HG02798 (cell line): ENCODE measurements around the gene TSPAN9.

ENCODE experiments used
- ATAC-seq: cut with Tn5 transposase; IDR thresholded peaks from one replicate; pipeline ENCODE4 v1.9.1; 2021; ENCODE audit warnings: mild to moderate bottlenecking; ENCODE audit not compliant: unreplicated experiment, poor library complexity

Gene TSPAN9

DNA sequence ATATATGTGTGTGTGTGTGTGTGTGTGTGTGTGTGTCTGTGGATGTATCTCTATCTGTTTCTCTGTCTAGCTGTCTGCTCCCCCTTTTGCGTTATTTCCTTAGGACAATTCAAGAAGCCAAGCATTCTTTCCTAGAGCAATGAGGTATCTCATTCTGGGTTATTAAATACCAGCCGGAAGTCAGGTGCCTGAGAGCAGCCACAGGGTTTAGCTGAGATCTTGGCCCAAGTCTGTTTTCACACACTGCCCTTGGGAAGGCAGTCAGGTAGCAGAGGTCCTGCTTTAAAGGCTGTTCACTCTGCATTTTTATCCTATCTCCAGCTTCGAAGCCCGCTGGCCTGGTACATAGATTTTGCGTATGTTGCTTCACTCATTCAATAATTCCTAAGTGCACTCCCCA is 76.8 kb downstream of the TSPAN9 start:
- no peak for ATAC-seq

DNA sequence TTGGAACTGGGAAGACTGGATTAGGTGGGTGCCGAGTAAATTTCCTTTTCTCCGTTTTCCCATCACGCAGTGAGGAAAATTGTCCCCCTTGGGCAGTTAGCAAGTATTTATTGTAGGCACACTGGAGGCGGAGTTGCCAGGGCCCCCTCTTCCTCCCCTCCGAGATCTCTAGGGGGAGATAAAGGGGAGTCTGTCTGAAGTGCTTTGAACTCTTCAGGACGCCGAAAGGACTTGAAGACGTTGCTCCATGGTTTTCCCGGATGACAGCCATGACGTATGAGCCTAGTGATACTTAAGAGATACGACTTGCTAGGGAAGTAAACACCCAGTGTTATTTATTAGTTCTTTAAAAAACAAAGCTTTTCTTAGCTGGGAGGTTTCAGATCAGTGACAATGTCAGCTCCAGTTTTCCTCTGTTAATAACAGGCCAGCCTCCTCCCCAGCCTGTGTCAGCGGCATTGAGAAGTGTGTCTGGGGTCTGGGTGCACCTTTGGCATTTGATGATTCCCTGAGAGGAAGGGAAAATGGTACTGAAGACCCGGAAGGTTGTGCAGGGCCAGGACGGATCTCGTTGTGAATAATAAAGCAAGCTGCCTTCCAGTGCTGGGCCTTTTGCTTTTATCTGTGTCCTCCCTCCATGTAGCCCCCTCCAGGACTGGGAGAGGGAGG is 78.7 kb downstream of the TSPAN9 start:
- ATAC-seq = no peak

DNA sequence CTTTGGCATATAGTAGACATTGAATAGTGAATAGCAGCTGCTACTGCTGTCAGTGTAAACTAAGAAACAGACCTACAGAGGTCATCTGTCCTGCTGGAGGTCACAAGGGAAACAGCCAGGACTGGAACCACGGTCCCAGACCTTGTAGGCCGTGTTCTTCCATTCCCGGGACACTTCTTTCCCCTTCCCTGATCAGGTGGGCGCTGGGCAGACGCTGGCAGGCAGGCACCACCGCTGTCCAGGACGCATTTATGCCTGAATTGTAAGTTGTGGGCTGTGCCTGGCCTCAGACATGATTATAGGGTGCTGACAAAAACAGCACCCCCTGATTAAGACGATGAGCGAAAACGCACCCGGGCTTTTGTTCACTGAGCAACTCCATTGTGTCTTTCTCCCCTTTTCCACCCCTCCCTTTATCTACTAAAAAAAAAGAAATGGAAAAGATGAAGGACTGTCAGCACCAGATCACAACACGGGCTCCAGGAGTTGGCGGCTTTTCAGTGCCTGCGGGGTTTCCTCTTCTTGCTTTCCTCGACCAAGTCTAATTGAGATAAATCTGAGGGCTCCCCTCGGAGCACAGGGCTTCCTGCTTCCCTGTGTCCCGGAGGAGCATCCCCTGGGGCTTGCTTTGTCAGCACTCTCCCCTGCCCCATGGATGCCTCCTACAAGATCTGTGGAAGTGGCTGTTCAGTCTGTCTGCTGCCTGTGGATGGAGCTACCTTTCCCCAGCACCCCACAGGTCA is 80.6 kb downstream of the TSPAN9 start:
- no peak for ATAC-seq

DNA sequence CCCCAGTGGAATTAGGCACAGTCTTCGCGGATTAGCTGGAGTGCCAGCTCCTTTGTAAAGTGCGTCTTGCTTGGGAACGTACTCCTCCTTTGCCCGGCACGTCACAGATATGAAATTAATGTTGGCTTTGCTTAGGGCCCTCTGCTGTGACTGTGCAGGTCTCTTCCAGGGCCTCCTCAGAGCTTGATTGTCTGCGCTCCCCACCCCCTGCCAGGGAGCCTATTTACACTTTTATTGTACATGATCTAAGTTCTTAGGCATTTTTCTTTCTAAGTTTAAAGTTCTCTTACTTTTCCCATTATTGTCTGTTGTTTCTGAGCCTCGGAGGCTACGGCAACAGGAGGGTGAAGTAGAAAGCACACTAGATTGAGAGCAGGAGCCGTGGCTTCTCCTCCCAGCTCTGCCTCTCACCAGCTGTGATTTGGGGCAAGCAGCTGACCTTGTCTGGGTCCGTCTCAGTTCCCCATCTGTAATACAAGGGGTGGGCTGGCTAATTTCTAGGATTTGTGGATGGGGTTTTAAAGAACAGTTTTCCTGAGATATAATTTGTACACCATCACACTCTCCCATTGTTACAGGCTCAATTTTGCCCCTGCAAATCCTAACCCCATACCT is 81.8 kb downstream of the TSPAN9 start:
- no peak for ATAC-seq

DNA sequence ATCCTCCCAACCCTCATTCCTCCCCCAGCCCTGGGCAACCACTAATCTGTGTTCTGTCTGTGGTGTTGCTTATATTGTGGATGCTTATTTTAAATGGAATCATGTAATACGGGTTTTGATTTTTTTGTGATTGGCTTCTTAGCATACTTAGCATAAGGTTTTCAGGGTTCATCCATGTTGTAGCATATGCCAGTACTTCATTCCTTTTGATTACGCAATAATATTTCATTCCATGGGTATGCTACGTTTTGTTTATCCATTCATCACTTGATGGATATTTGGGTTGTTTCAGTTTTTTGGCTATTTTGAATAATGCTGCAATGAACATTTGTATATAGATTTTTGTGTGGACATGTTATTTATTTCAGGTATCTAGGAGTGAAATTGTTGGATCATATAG is 82.9 kb downstream of the TSPAN9 start:
- ATAC-seq = no peak

DNA sequence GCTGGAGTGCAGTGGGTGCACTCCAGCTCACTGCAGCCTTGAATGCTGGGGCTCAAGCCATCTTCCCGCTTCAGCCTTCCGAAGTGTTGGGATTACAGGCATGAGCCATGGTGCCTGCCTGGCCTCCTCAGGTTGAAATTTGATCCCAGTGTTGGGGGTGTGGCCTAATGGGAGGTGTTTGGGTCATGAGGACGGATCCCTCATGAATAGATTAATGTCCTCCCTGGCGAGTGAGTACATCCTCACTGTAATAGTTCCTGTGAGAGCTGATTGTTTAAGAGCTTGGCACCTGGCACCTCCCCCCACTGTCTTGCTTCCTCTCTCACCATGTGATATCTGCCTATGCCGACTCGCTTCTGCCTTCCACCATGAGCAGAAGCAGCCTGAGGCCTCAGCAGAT is 84.7 kb downstream of the TSPAN9 start:
- no peak for ATAC-seq

DNA sequence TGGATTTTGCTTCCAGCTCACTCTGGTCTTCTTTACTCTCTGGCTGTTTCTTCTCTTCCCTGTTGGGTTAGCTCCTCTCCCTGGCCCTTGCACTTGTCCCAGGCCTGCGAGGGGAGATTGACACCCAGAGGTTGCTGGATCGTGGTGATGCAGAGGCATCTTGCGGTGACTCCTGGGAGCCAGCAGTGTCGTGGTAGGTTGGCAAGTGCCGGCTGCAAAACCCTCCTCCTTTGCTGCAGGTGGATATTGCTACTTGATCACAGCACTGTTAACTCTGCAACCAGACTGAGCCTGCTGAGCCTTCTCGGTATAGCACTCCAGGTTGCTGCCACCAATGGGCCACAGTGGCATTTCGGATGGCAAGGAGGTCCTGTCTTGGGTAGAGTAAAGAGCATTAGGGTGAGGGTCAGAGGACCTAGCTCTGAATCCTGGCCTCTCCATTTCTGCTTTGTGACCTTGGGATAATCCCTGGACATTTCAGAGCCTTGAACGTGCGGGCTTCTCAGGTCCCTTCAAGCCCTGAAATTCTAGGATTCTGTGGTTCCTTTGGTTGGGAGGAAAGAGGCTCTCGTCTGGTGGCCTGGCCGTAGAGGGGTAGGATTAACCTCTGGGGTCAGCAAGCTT is 87.4 kb downstream of the TSPAN9 start:
- no peak for ATAC-seq

DNA sequence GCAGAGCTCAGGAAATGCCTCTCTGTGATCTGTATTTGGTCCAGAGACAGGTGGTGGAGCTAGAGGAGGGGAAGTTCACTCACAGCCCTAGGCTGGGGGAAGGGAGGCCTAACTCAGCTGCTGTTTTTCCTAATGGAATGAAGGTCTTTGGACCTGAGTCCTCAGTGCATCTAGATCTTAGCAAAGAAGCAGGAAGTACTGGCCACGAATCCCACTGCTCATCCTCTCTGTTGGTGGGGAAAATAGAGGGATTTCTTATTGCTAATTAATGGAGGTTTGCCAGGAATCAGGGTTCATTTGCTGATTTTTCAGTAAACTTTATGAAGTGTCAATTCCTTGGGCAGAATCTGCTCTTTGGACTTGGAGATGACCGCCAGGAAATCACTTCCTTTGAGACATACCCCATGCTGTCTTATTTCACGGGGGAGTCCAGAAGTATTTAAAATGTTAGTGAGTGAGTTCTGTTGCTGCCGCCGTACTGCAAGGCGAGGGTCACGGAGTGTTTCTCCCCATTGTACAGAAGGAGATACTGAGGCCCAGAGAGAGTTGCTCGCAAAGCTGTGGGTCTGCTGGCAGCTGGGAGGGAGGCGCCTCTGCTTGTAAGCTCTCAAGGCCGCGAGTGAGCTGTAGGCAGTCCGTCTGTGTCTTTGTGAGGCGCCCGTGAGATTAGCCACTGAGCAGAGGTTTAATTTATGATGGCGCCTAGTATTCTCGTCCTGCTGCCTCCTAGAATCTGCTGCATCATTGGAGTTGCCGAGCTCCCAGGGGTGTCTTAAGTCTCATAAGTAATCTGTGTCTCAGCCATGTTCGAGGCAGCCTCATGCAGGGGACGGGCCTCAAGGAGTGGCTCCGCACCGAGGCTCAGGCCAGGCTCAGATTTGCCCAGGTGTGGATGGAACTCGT is 88.2 kb downstream of the TSPAN9 start:
- ATAC-seq = no peak

DNA sequence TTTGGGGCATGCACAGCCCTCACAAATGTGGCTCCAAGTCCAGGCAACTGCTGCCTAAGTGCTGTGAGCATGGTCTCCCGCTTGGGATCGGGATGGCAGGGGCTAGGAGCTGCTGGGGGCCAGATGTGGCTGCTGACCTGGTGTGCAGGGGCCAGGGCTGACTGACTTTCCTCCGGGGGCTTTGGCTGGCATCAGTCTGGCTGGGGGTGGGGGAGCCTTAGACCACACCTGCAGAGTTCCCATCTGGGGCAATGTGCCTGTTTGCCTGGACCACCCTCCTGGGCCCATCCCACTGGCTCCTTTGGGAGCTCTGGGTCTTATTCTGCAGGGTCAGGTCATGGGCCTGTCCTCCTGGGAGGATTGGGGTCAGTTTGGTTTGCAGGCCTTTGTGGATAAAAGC is 90.5 kb downstream of the TSPAN9 start:
- ATAC-seq = no peak

DNA sequence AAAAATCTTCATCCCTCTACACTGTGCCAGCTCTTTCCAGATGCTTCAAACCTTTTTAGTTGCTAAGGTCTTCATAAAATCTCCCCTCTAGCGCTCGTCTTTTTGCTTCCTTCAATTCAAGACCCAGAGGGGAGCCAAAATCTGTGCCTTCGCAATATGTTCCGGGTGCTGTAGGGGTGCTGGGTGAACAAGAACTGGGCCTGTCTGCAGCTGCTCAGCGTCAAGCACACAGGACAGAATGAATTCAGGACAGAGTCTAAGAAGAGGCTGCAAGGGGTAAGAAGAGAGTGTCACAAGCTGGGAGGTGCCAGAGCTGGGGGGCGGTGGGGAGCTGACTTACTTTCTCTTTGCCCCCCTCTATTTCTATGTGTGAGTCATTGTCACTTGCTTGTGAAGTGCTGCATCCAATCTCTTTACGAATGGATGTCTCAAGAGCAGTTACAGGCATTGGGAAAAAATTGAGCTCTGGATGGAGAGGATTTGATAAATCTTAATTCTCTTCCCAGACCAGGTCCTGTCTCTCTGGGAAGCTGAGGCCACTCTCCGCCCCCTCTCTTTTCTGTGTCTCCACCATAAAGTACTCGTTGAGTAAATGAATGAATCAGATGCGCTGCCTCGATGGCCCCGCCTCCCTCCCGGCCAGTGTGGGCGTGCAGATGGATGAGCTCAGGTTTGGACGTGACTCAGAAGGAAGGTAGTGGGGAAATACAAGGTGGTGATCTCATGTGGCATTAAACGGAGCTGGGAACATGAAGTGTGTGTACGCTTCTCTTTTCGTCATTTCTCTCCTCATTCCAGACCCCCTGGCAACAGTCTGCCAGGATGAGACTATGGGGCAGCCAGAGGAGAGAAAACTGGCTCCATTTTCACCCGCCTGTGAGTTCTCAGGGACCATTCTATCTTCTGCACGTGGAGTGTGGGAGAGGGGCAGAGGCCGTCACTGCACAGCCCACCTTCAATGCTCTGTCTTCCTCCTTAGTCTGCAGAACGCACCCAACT is 91.3 kb downstream of the TSPAN9 start:
- ATAC-seq = no peak

DNA sequence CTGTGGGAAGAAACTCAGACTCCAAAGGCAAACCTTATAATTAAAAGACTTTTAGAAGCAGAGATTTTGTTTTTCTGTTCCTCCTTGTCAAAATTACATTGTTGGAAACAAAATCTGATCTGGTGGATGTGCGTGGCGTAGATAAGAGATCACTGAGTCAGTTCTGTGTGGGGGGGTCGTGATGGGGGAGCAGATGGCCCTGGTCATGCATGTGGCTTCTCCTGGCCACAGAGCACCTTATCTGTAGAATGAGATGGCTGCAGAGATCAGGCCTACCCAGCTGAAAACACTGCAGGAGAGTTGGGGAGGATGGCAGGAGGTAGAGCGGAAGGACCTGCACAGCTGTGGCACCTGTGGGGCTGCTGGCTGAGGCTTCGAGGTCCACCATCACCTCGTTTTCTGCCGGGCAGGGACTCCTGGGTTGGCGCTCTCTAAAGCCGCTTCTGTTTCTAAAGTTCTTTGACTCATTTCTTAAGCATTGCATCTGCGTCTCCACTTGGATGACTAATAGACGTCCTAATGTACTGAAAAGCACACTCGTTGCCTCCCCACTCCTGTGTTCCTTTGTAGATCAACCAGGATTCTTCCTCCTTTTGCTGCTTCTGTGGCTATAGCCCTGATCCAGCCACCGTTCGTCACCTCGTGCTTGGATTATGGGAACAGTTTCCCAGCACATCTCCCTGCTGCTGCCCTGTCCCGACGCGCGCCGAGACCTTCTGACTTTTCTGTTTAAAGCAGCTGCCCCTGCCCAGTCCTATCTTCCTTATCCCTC is 93.4 kb downstream of the TSPAN9 start:
- no peak for ATAC-seq

DNA sequence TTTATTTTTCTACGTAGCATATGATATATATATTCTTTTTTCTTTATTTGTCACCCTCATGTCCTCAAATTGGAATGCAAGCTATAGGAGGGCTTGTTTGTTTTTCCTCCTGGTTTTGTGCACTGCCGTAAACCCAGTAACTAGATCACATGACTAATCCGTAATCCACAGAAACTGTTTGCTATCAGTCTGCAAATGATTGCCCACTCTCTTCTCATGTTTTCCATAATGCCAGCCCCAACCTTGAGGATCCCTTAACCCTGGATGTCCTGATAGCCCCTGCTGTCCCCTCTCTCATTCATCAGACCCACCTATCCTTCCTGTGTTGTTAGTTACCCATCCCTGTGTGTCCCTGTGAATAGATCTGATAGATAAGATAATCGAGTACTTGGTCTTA is 94.0 kb downstream of the TSPAN9 start:
- no peak for ATAC-seq

DNA sequence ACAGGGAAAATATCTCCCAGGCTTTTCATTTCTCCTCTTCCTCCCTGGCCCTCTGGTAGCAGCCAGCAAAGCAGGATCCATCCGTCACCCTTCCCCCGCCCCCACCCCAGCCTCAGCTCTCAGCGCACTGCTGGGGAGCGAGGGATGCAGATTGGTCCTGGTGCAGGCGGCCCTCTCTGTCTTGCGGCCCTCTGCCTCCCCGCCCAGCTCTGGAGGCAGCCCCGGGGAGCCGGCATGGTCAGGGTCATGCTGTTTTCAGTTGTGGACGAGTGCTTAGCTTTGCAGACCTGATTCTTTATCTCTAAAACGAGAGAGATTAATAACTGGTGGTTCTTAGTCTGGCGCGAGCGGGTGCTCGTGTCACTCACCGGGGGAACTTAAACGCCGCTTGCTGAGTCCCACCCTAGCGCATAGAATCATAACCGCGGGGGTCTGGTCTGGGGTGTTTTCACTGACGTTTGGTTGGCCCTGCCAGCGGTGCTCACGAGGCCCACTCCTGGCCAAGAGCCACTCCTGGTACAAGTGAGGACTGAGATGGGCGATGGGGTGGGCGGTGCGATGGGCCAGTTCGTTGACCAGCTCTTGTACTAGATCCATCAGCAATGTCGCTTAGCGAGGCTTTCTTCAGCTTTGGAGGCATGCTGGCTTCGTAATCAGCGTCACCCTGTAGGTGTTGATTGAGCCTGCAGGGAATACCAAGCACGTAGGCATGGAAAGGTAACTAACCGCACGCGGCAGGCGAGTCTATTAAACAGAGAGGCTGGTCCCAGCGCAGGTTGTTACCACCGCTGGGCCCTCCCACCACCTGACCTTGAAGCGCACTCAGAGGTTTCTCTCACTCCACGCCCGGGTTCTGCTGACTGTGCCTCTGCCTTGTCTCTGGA is 95.2 kb downstream of the TSPAN9 start:
- no peak for ATAC-seq

DNA sequence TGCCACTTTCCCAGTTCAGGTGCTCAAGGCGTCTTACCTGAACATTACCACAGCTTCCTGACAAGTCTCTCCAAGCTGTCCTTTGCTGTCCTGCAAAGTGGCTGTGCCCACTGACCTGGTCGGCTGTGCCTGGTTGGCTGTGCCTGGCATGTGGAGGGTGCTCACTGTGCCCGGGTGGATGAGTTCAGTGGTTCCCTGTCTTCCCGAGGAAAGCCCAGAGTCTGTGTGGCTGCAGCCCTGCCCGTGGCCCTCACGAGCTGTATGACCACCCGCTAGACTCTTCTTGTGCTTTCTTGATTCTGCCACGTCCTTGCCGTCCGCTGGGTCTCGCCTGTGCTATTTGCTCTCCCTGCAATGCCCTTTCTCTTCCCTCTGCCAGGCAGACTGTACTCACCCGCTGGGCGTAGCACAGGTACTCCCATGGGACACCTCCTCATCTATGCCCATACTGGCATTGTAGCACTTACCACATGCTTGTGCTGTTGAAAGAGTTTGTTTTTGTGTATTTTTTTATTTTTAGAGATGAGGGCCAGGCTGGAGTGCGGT is 95.9 kb downstream of the TSPAN9 start:
- no peak for ATAC-seq

DNA sequence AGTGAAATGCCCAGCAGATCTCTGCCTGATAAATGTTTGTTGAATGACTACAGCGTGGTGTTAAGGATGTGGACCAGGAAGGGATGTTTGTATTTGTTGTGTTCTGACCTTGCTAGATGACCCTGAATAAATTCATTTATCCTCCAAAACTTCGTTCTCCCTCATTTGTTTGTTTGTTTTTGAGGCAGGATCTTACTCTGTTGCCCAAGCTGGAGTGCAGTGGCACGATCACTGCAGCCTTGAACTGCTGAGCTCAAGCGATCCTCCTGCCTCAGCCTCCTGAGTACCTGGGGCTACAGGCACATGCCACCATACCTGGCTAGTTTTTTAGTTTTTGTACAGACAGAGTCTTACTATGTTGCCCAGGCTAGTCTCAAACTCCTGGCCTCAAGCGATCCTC is 96.7 kb downstream of the TSPAN9 start:
- ATAC-seq = no peak

DNA sequence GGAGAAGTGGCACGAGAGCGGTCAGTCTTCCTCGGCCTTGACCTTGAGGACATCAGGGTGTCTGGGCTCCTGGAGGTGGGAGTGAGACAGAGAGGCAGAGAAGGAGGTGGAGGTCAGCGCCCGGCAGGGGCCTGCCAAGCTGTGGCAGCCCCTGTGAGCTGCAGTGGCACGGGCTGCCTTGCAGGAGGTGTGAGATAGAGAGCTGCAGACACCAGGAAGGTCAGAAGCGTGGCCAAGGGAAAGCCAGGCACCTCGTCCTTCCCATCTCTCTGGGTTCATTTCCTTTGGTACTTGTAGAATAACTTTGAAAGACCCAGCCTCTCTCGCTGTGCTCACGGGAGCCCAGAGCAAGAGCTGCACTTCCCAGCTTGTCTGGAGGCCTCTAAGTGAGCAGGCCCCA is 98.1 kb downstream of the TSPAN9 start:
- ATAC-seq = no peak

DNA sequence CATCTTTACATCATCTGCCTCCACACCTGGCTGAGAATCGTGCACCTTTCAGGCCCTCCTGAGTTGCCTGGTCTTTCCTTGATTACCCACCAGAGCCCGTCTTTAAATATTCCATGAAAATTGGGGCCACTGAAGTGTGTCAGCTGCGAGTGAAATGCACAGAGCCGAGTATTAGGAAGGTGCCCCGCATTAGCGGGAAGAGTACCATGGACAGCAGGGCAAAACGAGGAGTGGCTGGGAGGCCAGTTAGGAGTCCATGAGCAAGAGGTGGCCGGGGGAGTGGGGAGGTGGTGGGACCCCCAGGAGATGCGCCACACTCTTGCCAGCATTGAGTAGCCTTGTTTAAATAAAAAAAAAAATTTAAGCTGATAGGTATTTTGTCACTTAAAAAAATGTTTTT is 99.6 kb downstream of the TSPAN9 start:
- no peak for ATAC-seq
